ENCODE data around the gene FAM114A1.
"Not testable (repeated sequence)": the region's sequence is repeated elsewhere in the genome, so short reads cannot be mapped to it uniquely, and the experiment has no call there.

FAM114A1 gene

GRCh38 chr4:38905652-38906385, 38.2 kb downstream of the FAM114A1 start:
- no peak for DNase-seq

GRCh38 chr4:38907696-38908270, 40.2 kb downstream of the FAM114A1 start:
- DNase-seq: no peak

- DNase-seq: no peak
Measured at GRCh38 chr4:38909015-38909414, 41.4 kb downstream of the FAM114A1 start.

- DNase-seq: no peak
Measured at GRCh38 chr4:38911257-38911656, 43.7 kb downstream of the FAM114A1 start.

GRCh38 chr4:38914854-38915253, 47.2 kb downstream of the FAM114A1 start:
- no peak for DNase-seq

GRCh38 chr4:38916267-38916666, 48.7 kb downstream of the FAM114A1 start:
- not testable (repeated sequence) for DNase-seq

GRCh38 chr4:38917481-38918025, 49.9 kb downstream of the FAM114A1 start:
- DNase-seq: no peak

- no peak for DNase-seq
Measured at GRCh38 chr4:38919494-38919893, 51.9 kb downstream of the FAM114A1 start.

GRCh38 chr4:38920186-38920585, 52.6 kb downstream of the FAM114A1 start:
- DNase-seq: no peak

- DNase-seq: no peak
Measured at GRCh38 chr4:38920677-38921076, 53.1 kb downstream of the FAM114A1 start.

GRCh38 chr4:38921151-38921550, 53.5 kb downstream of the FAM114A1 start:
- no peak for DNase-seq

- no peak for DNase-seq
Measured at GRCh38 chr4:38923746-38924145, 56.1 kb downstream of the FAM114A1 start.

GRCh38 chr4:38924353-38924752, 56.7 kb downstream of the FAM114A1 start:
- DNase-seq: no peak

- no peak for DNase-seq
Measured at GRCh38 chr4:38925492-38926413, 58.1 kb downstream of the FAM114A1 start.

GRCh38 chr4:38926896-38927295, 59.3 kb downstream of the FAM114A1 start:
- DNase-seq: no peak

GRCh38 chr4:38928568-38928967, 61.0 kb downstream of the FAM114A1 start:
- no peak for DNase-seq

GRCh38 chr4:38928974-38929373, 61.4 kb downstream of the FAM114A1 start:
- DNase-seq: no peak

GRCh38 chr4:38930204-38930603, 62.6 kb downstream of the FAM114A1 start:
- DNase-seq: no peak

GRCh38 chr4:38930707-38931106, 63.1 kb downstream of the FAM114A1 start:
- DNase-seq: no peak

GRCh38 chr4:38931125-38931524, 63.5 kb downstream of the FAM114A1 start:
- no peak for DNase-seq

GRCh38 chr4:38935391-38936073, 67.9 kb downstream of the FAM114A1 start:
- DNase-seq: no peak

- DNase-seq: no peak
Measured at GRCh38 chr4:38939165-38939564, 71.6 kb downstream of the FAM114A1 start.

GRCh38 chr4:38940476-38940875, 72.9 kb downstream of the FAM114A1 start:
- no peak for DNase-seq

All from stimulated activated CD4-positive, alpha-beta T cell treated with anti-CD3 and anti-CD28 coated beads, Interleukin-4, amount 100 ng/mL, for 24 hours (primary cell).